K562 (cell line): ENCODE data around the gene NFKB2. TPM values are rescaled to one million over a fixed set of nuclear protein-coding genes. Genes with fewer than 3 reads are reported as not detected.
A peak's percentile ranks its signal among the peaks of the same experiment; 100 is the strongest.

ENCODE experiments used
- ATAC-seq: fragments of 200-7000 bp; cut with Tn5 transposase; 3 replicates; pipeline ENCODE4 v1.9.1; 2020; ENCODE audit warnings: moderate library complexity
- BruUV-seq: library from RNA; stranded (reverse); fragments of 400-500 nt; replicated peaks from 2 replicates; lab custom pipeline; 2021; lab: Mats Ljungman, UMichigan
- CTCF ChIA-PET: fragments of 300-600 bp; formaldehyde crosslinking; extraction: SDS; loops from one replicate; lab custom pipeline; 2021; ENCODE audit warnings: low intra/inter-chr PET ratio; lab: Yijun Ruan, JAX
- POLR2A ChIA-PET: fragments of 300-600, 350-650 bp; sonication (Branson Sonifier 250); formaldehyde crosslinking; extraction: SDS; loops from one replicate; lab custom pipeline; 2021; ENCODE audit warnings: antibody characterized with exemption, inconsistent platforms; lab: Yijun Ruan, JAX
- DNase-seq, 4 experiments: peaks; one replicate each; pipeline versions ENCODE4 v3.0.0 to v3.0.0-alpha.2; 2011 to 2018; ENCODE audit warnings: low spot score in 3 of 4, mixed read lengths in 3 of 4; ENCODE audit errors: extremely low read depth in 1 of 4
- FAIRE-seq: peaks from 2 replicates; lab custom pipeline; 2011; peaks lifted over from hg19 to GRCh38; lab: Jason Lieb, UNC
- H2AFZ ChIP-seq: 2 replicates; pipeline ENCODE4 v1.6.0; 2011; ENCODE audit warnings: low read depth, low read length, control low read depth, inconsistent platforms
- H3K27ac ChIP-seq: fragments of 200-600 bp; 3 replicates; pipeline ENCODE4 v1.8.0; 2011; ENCODE audit warnings: low read depth, mild to moderate bottlenecking, control low read depth, inconsistent platforms, low read length, moderate library complexity, mixed read lengths; ENCODE audit errors: extremely low read depth
- H3K27me3 ChIP-seq, 2 experiments: fragments of 300-600 bp in 1 of 2; 2 replicates in 1 of 2; 3 replicates in 1 of 2; pipeline versions ENCODE4 v1.6.0 to v1.8.0; 2011; ENCODE audit warnings: inconsistent platforms in 2 of 2, low read length in 2 of 2, mild to moderate bottlenecking in 1 of 2, mixed read lengths in 1 of 2, moderate library complexity in 1 of 2; ENCODE audit not compliant: control insufficient read depth in 2 of 2, insufficient read depth in 2 of 2
- H3K36me3 ChIP-seq: fragments of 300-600 bp; 3 replicates; pipeline ENCODE4 v1.8.0; 2011; ENCODE audit warnings: mild to moderate bottlenecking, low read length, inconsistent platforms; ENCODE audit not compliant: control insufficient read depth, insufficient read depth
- H3K4me1 ChIP-seq, 2 experiments: fragments of 200-600 bp in 1 of 2; replicated peaks in 1 of 2; 2 replicates in 1 of 2; 3 replicates in 1 of 2; pipeline versions ENCODE4 v1.5.1 to v1.8.0; 2011; ENCODE audit warnings: inconsistent platforms in 2 of 2, low read length in 2 of 2, mild to moderate bottlenecking in 1 of 2, mixed read lengths in 1 of 2, moderate library complexity in 1 of 2; ENCODE audit not compliant: control insufficient read depth in 2 of 2, insufficient read depth in 2 of 2
- H3K4me2 ChIP-seq: 2 replicates; pipeline ENCODE4 v1.6.1; 2011; ENCODE audit warnings: low read length, control low read depth, inconsistent platforms, mixed read lengths; ENCODE audit not compliant: insufficient read depth
- H3K4me3 ChIP-seq: fragments of 200-600 bp; sonication (generic), shearing (Covaris generic); 2 replicates; pipeline ENCODE4 v1.5.1; 2016; ENCODE audit warnings: control low read depth, inconsistent platforms
- H3K79me2 ChIP-seq: fragments of 200-600 bp; 3 replicates; pipeline ENCODE4 v1.8.0; 2011; ENCODE audit warnings: low read length, inconsistent platforms; ENCODE audit not compliant: control insufficient read depth, insufficient read depth
- H3K9ac ChIP-seq, 2 experiments: 2 replicates each; pipeline versions ENCODE4 v1.6.0 to v1.6.1; 2011; ENCODE audit warnings: low read depth in 2 of 2, low read length in 2 of 2, control low read depth in 1 of 2, inconsistent platforms in 1 of 2, mild to moderate bottlenecking in 1 of 2, mixed read lengths in 1 of 2; ENCODE audit not compliant: insufficient read depth in 1 of 2
- H3K9me1 ChIP-seq: one replicate; pipeline ENCODE4 v1.6.0; 2011; ENCODE audit warnings: inconsistent platforms, mild to moderate bottlenecking, low read length, moderate library complexity; ENCODE audit not compliant: control insufficient read depth, insufficient read depth
- H3K9me3 ChIP-seq: replicated peaks from 2 replicates; pipeline ENCODE4 v1.5.1; 2011; ENCODE audit warnings: low read depth, low read length, inconsistent platforms; ENCODE audit not compliant: control insufficient read depth, insufficient read depth
- H4K20me1 ChIP-seq: replicated peaks from 2 replicates; pipeline ENCODE4 v1.6.1; 2011; ENCODE audit warnings: low read length, inconsistent platforms, mixed read lengths; ENCODE audit not compliant: control insufficient read depth, insufficient read depth
- BDP1 ChIP-seq: IDR thresholded peaks from 3 replicates; pipeline ENCODE4 v1.6.1; 2011; ENCODE audit not compliant: insufficient read length, insufficient read depth
- CBX2 ChIP-seq: fragments of 200-600 bp; sonication (generic); IDR thresholded peaks from one replicate; pipeline ENCODE4 v1.6.1; 2012; ENCODE audit warnings: mild to moderate bottlenecking, low read length, inconsistent platforms; ENCODE audit not compliant: insufficient read depth, poor library complexity, severe bottlenecking
- GATA2 ChIP-seq: sonication (generic); formaldehyde crosslinking; IDR thresholded peaks from 2 replicates; pipeline ENCODE4 v1.4.0; 2020; ENCODE audit warnings: mild to moderate bottlenecking, missing genetic modification reagents
- HDGF ChIP-seq: fragments of 450-650 bp; IDR thresholded peaks from 2 replicates; pipeline ENCODE4 v1.6.1; 2016
- JUND ChIP-seq, 2 experiments: IDR thresholded peaks; 2 replicates in 1 of 2; 3 replicates in 1 of 2; pipeline ENCODE4 v1.6.1; 2011; ENCODE audit warnings: borderline replicate concordance in 2 of 2, low read depth in 2 of 2, low read length in 2 of 2, improper control_type of control experiment in 1 of 2, missing biosample characterization in 1 of 2, missing genetic modification characterization in 1 of 2, missing genetic modification reagents in 1 of 2
- L3MBTL2 ChIP-seq: fragments of 450-650 bp; IDR thresholded peaks from 2 replicates; pipeline ENCODE4 v1.6.1; 2016; ENCODE audit warnings: mild to moderate bottlenecking, moderate library complexity
- MLLT1 ChIP-seq, 2 experiments: fragments of 450-650 bp; IDR thresholded peaks; 2 replicates each; pipeline ENCODE4 v1.6.1; 2016
- NCOA2 ChIP-seq, 2 experiments: fragments of 450-650 bp; IDR thresholded peaks; 2 replicates each; pipeline ENCODE4 v1.6.1; 2018; ENCODE audit warnings: mild to moderate bottlenecking in 2 of 2, moderate library complexity in 1 of 2; ENCODE audit not compliant: partially characterized antibody in 2 of 2
- RBM17 ChIP-seq: fragments of 200-400 bp; formaldehyde crosslinking; IDR thresholded peaks from 2 replicates; pipeline ENCODE4 v1.6.1; 2017; ENCODE audit warnings: low read depth, mild to moderate bottlenecking, low read length, borderline replicate concordance
- TAL1 ChIP-seq: fragments of 450-650 bp; IDR thresholded peaks from 2 replicates; pipeline ENCODE4 v1.6.1; 2016; ENCODE audit warnings: mild to moderate bottlenecking
- TRIM24 ChIP-seq, 2 experiments: fragments of 450-650 bp; IDR thresholded peaks; 2 replicates each; pipeline ENCODE4 v1.6.1; 2016
- U2AF1 ChIP-seq: fragments of 200-400 bp; formaldehyde crosslinking; optimal IDR thresholded peaks from 2 replicates; pipeline ENCODE3; 2017; ENCODE audit warnings: mild to moderate bottlenecking, low read depth, low read length, moderate library complexity
- VEZF1 ChIP-seq: fragments of 200-800 bp; sonication (Bioruptor generic); IDR thresholded peaks from 2 replicates; pipeline ENCODE4 v1.6.1; 2017; ENCODE audit warnings: missing genetic modification characterization, missing compliant biosample characterization
- ZNF121 ChIP-seq: sonication (generic); formaldehyde crosslinking; conservative IDR thresholded peaks from 2 replicates; pipeline ENCODE4 v1.8.0; 2022; ENCODE audit warnings: missing genetic modification reagents
- ZNF444 ChIP-seq: fragments of 250-450 bp; sonication (Bioruptor Pico); IDR thresholded peaks from 2 replicates; pipeline ENCODE4 v1.4.0; 2020; ENCODE audit warnings: mild to moderate bottlenecking, moderate library complexity
- WGBS: fragments of 100-300 bp; shearing (Covaris generic); methylation state at CpG from one replicate; pipeline ENCODE4 v1.1.6; 2016; ENCODE audit warnings: low coverage, mixed read lengths; ENCODE audit not compliant: insufficient coverage; ENCODE audit errors: missing lambda C conversion rate; 5-methylcytosine and 5-hydroxymethylcytosine counted together
- in situ Hi-C: fragments of 300-500 bp; cut with MboI; formaldehyde crosslinking; loops from 4 replicates; pipeline ENCODE4 v1.15.0; 2018; ENCODE audit warnings: inconsistent platforms, mixed read lengths
- intact Hi-C: fragments of 100-400 bp; cut with micrococcal nuclease; formaldehyde crosslinking; loops from 2 replicates; pipeline ENCODE4 v1.14.2; 2022
- polyA plus RNA-seq, 8 experiments: library from polyadenylated mRNA; depleted of rRNA in 4 of 8; stranded (reverse) in 5 of 8; unstranded in 3 of 8; fragments of >200 nt; fragmentation: Nextera tagmentation in 2 of 8; fragmentation: Illumina TruSeq in 1 of 8; extraction: Ambion mirVana in 2 of 8; extraction: Trizol in 1 of 8; gene quantifications; 2 replicates each; pipeline versions ENCODE4 v1.2.1 to v1.2.3, GENCODE V29; 2011 to 2014; ENCODE audit warnings: inconsistent platforms in 1 of 8, missing spikeins in 1 of 8
- total RNA-seq, 7 experiments: library from RNA; depleted of rRNA in 6 of 7; stranded (reverse); fragments of >200 nt in 6 of 7; fragmentation: Illumina TruSeq in 2 of 7; extraction: Trizol in 2 of 7; gene quantifications; 2 replicates each; pipeline versions ENCODE4 v1.2.1 to v1.2.3, GENCODE V29; 2011 to 2021; ENCODE audit warnings: low replicate concordance in 1 of 7
- TF ChIP-seq, protein P1 (sequence below): IDR thresholded peaks from 3 replicates; pipeline ENCODE4 v1.6.1; 2011; ENCODE audit warnings: borderline replicate concordance, mild to moderate bottlenecking; ENCODE audit not compliant: insufficient read length, insufficient read depth
- TF ChIP-seq, protein P2 (sequence below): fragments of 250-450 bp; sonication (Bioruptor Pico); IDR thresholded peaks from 2 replicates; pipeline ENCODE4 v1.8.0; 2022; ENCODE audit warnings: moderate library complexity, mild to moderate bottlenecking, inconsistent platforms

Gene NFKB2
- total and polyA plus RNA-seq, 9 of the 15 experiments (the other 6 are each of a cell fraction or from before 2014, with no cell fraction given): 0.07 to 20.3 (median 7.9) TPM

DNA sequence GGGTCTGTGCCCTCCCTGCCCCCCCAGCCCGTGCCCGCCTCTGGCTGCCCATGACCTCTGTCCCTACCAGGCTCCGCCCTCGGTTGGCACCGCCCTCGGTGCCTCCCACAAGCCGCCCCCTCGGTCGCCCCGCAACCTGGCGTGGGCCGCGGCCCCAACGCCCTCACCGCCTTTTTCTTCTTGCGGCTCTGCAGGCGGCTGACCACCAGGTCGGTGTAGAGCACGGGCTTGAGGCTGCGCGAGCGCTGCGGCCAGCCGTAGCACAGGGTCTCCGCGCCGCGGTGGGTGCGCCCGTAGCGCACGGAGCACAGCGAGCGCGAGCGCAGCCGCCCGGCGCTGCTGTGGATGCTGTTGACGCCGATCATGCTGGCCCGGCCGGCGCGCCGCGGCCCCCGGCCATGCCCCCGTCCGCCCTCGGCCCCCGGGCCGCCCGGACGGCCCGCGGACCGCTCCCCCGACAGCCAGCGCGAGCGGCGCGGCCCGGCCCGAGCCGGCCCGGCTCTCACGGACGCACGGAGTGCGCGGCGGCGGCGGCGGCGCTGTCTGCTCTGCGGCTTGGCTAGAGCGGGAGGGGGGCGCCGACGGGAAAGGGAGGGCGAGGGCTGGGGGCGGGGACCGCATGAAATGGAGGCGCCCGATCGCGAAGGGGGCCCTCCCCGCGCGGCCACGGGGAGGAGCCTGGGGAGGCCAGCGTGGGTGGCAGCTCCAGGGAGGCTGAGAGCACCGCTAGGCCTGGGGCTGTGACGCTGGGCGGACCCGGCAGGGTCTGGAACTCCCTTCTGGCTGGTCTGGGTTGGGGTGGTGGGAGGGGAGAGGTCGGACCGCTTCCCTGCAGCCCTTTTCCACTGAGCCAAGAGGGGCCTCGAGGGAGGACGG is 13.5 kb downstream of the NFKB2 start:
- H3K9ac ChIP-seq: peak overlapping the region in 1 of 2 experiments; percentile 52; a peak in 1 of 4 replicates
- H3K9me1 ChIP-seq: no peaks in the 10 kb centered on the region
- H2AFZ ChIP-seq: 0 out of 2 replicates have a peak overlapping the region, but pooled peaks have one; percentile 24
- CTCF ChIA-PET: no interaction called here
- 8% methylated on average over 21 of the region's 103 CpGs for WGBS
- peaks cover 0 to 40% of the 10 kb centered on the region in 2 experiments; a peak in 4 of 5 replicates for H3K4me1 ChIP-seq
- peak; percentile 63 for ATAC-seq
- no peak overlapping the region for H3K4me2 ChIP-seq
- no peak for FAIRE-seq
- in situ Hi-C loops: no loop called here
- peaks cover 10 to 49% of the 10 kb centered on the region in 2 experiments; a peak in 3 of 5 replicates for H3K27me3 ChIP-seq
- no peaks in the 10 kb centered on the region for H3K36me3 ChIP-seq
- POLR2A ChIA-PET: interaction anchor here (0.6 kb wide), 1 partner anchor 12 kb away, joined by 4 read pairs; the partner anchor contains the start of gene FBXL15
- peak; percentile 52 to 84 (median 72) for DNase-seq
- H3K9me3 ChIP-seq: no peaks in the 10 kb centered on the region
- intact Hi-C loops: no loop called here
- no peak overlapping the region for H3K27ac ChIP-seq
- BruUV-seq: no TSS peak
- no peaks in the 10 kb centered on the region for H4K20me1 ChIP-seq
- H3K79me2 ChIP-seq: no peaks in the 10 kb centered on the region
- H3K4me3 ChIP-seq: no peak overlapping the region
- TF ChIP-seq, protein P1, sequence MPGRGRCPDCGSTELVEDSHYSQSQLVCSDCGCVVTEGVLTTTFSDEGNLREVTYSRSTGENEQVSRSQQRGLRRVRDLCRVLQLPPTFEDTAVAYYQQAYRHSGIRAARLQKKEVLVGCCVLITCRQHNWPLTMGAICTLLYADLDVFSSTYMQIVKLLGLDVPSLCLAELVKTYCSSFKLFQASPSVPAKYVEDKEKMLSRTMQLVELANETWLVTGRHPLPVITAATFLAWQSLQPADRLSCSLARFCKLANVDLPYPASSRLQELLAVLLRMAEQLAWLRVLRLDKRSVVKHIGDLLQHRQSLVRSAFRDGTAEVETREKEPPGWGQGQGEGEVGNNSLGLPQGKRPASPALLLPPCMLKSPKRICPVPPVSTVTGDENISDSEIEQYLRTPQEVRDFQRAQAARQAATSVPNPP: no peak
- TF ChIP-seq JUND (IDR thresholded peaks at IDR 0.05; ENCODE audit: borderline replicate concordance, low read depth, low read length) (no peak), JUND (tag; IDR thresholded peaks at IDR 0.05; ENCODE audit: borderline replicate concordance, low read depth, low read length) (no peak), HDGF (no peak), L3MBTL2 (no peak), ZNF121 (CRISPR knock-in tag) (no peak), ZNF444 (CRISPR knock-in tag) (no peak), NCOA2 (IDR thresholded peaks at IDR 0.05; ENCODE audit: partially characterized antibody in 2 of 2) (no peak), U2AF1 (no peak), TAL1 (no peak), RBM17 (no peak), TRIM24 (IDR thresholded peaks at IDR 0.05) (no peak), CBX2 (no peak), GATA2 (CRISPR knock-in tag) (no peak), BDP1 (no peak), MLLT1 (IDR thresholded peaks at IDR 0.05) (no peak), VEZF1 (CRISPR knock-in tag) (peak; percentile 32; the same call in 1 of the 2 replicates)
- TF ChIP-seq, protein P2, sequence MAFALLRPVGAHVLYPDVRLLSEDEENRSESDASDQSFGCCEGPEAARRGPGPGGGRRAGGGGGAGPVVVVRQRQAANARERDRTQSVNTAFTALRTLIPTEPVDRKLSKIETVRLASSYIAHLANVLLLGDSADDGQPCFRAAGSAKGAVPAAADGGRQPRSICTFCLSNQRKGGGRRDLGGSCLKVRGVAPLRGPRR (CRISPR knock-in tag): no peak
